Right forelimb (tissue), 1 donor: ENCODE results near the gene DCLK3.

ENCODE experiments used
- DNase-seq: peaks from one replicate; pipeline ENCODE4 v3.0.0-alpha.2; 2018

The DCLK3 gene

GRCh38 chr3:36707623-36708409 is 56.5 kb downstream of the DCLK3 start:
- DNase-seq = no peak

- DNase-seq = no peak
These were observed 59.3 kb downstream of the DCLK3 start for GRCh38 chr3:36705015-36705414.

- DNase-seq = no peak
These were observed 60.1 kb downstream of the DCLK3 start for GRCh38 chr3:36704280-36704679.

GRCh38 chr3:36701249-36701572 is 63.1 kb downstream of the DCLK3 start:
- DNase-seq = no peak

- DNase-seq = peak; percentile 81
These were observed 63.7 kb downstream of the DCLK3 start for GRCh38 chr3:36700537-36701248.

- DNase-seq = no peak
These were observed 66.0 kb downstream of the DCLK3 start for GRCh38 chr3:36698314-36698713.

- no peak for DNase-seq
These were observed 66.9 kb downstream of the DCLK3 start for GRCh38 chr3:36697229-36698001.

GRCh38 chr3:36696799-36697198 is 67.6 kb downstream of the DCLK3 start:
- DNase-seq = no peak

- DNase-seq = no peak
These were observed 68.6 kb downstream of the DCLK3 start for GRCh38 chr3:36695769-36696137.

- DNase-seq = no peak
These were observed 69.1 kb downstream of the DCLK3 start for GRCh38 chr3:36695113-36695768.

- DNase-seq = no peak
These were observed 70.7 kb downstream of the DCLK3 start for GRCh38 chr3:36693670-36694069.

GRCh38 chr3:36689560-36689959 is 74.8 kb downstream of the DCLK3 start:
- DNase-seq = no peak

- DNase-seq = no peak
These were observed 75.5 kb downstream of the DCLK3 start for GRCh38 chr3:36688815-36689214.

- DNase-seq = no peak
These were observed 77.8 kb downstream of the DCLK3 start for GRCh38 chr3:36686516-36686915.

- no peak for DNase-seq
These were observed 82.5 kb downstream of the DCLK3 start for GRCh38 chr3:36681867-36682266.

- DNase-seq = no peak
These were observed 83.4 kb downstream of the DCLK3 start for GRCh38 chr3:36680952-36681351.

GRCh38 chr3:36679384-36680200 is 84.8 kb downstream of the DCLK3 start:
- no peak for DNase-seq

- no peak for DNase-seq
These were observed 85.9 kb downstream of the DCLK3 start for GRCh38 chr3:36678216-36679013.

GRCh38 chr3:36677331-36678007 is 86.9 kb downstream of the DCLK3 start:
- DNase-seq = no peak

- DNase-seq = no peak
These were observed 89.5 kb downstream of the DCLK3 start for GRCh38 chr3:36674816-36675215.

- DNase-seq = no peak
These were observed 94.6 kb downstream of the DCLK3 start for GRCh38 chr3:36669764-36670163.
